SK-N-SH (cell line): ENCODE measurements around the gene TMEM214. TPM values are rescaled to one million over a fixed set of nuclear protein-coding genes. Genes with fewer than 3 reads are reported as not detected.

Experiments used
- CTCF ChIA-PET: fragments of 300-600, 350-600 bp; formaldehyde crosslinking; extraction: SDS; loops from one replicate; lab custom pipeline; 2021; lab: Yijun Ruan, JAX
- POLR2A ChIA-PET: fragments of 350-600 bp; sonication (Branson Sonifier 250); formaldehyde crosslinking; extraction: SDS; loops from one replicate; lab custom pipeline; 2020; ENCODE audit warnings: antibody characterized with exemption, inconsistent platforms; lab: Yijun Ruan, JAX
- DNase-seq: peaks from one replicate; pipeline ENCODE4 v3.0.0; 2012
- H2AFZ ChIP-seq: fragments of 200-600 bp; sonication (generic); 2 replicates; pipeline ENCODE4 v1.8.1; 2016; ENCODE audit warnings: antibody characterized with exemption, mild to moderate bottlenecking, low read depth
- H3F3A ChIP-seq: fragments of 200-600 bp; sonication (generic); replicated peaks from 2 replicates; pipeline ENCODE3; 2016; ENCODE audit warnings: antibody characterized with exemption, mild to moderate bottlenecking; ENCODE audit not compliant: insufficient read depth
- H3K27ac ChIP-seq, 2 experiments: fragments of 200-500 bp in 1 of 2; fragments of 200-600 bp in 1 of 2; sonication (Bioruptor generic) in 1 of 2; sonication (generic), shearing (Covaris generic) in 1 of 2; 2 replicates each; pipeline versions ENCODE4 v1.5.1 to v1.6.1; 2014 to 2016; ENCODE audit warnings: low read depth in 2 of 2, inconsistent platforms in 1 of 2, low read length in 1 of 2, mild to moderate bottlenecking in 1 of 2, mixed read lengths in 1 of 2
- H3K27me3 ChIP-seq: fragments of 200-600 bp; sonication (generic), shearing (Covaris generic); 2 replicates; pipeline ENCODE4 v1.6.1; 2016; ENCODE audit warnings: mixed run types; ENCODE audit not compliant: insufficient read depth
- H3K36me3 ChIP-seq, 2 experiments: fragments of 200-500 bp in 1 of 2; fragments of 200-600 bp in 1 of 2; sonication (Bioruptor generic) in 1 of 2; sonication (generic) in 1 of 2; replicated peaks in 1 of 2; 2 replicates each; pipeline versions ENCODE3 to v1.5.1; 2014 to 2016; ENCODE audit warnings: low read length in 1 of 2, mild to moderate bottlenecking in 1 of 2; ENCODE audit not compliant: insufficient read depth in 2 of 2, control insufficient read depth in 1 of 2
- H3K4me1 ChIP-seq, 2 experiments: fragments of 200-500 bp in 1 of 2; fragments of 200-600 bp in 1 of 2; sonication (Bioruptor generic) in 1 of 2; sonication (generic), shearing (Covaris generic) in 1 of 2; 2 replicates each; pipeline versions ENCODE4 v1.5.1 to v1.6.1; 2014 to 2016; ENCODE audit warnings: low read depth in 1 of 2, low read length in 1 of 2, mixed run types in 1 of 2; ENCODE audit not compliant: insufficient read depth in 2 of 2, control insufficient read depth in 1 of 2
- H3K4me2 ChIP-seq: fragments of 200-600 bp; sonication (generic), shearing (Covaris generic); 2 replicates; pipeline ENCODE4 v1.6.1; 2017; ENCODE audit warnings: mixed run types
- H3K4me3 ChIP-seq, 2 experiments: fragments of 200-500 bp in 1 of 2; fragments of 200-600 bp in 1 of 2; sonication (Bioruptor generic) in 1 of 2; sonication (generic), shearing (Covaris generic) in 1 of 2; 2 replicates each; pipeline versions ENCODE4 v1.5.1 to v1.8.1; 2014 to 2016; ENCODE audit warnings: low read depth in 2 of 2, inconsistent platforms in 1 of 2, low read length in 1 of 2, mild to moderate bottlenecking in 1 of 2, mixed read lengths in 1 of 2, moderate library complexity in 1 of 2
- H3K79me2 ChIP-seq: fragments of 200-600 bp; sonication (generic); 2 replicates; pipeline ENCODE4 v1.8.1; 2017; ENCODE audit warnings: mild to moderate bottlenecking; ENCODE audit not compliant: insufficient read depth
- H3K9ac ChIP-seq: fragments of 200-600 bp; sonication (generic); 2 replicates; pipeline ENCODE4 v1.6.1; 2017; ENCODE audit warnings: mixed run types
- H3K9me2 ChIP-seq: fragments of 200-600 bp; sonication (generic); 2 replicates; pipeline ENCODE4 v1.6.1; 2017; ENCODE audit warnings: mixed run types
- H3K9me3 ChIP-seq: fragments of 200-600 bp; sonication (generic); 2 replicates; pipeline ENCODE4 v1.6.1; 2017; ENCODE audit warnings: mixed run types, mild to moderate bottlenecking, moderate library complexity
- H4K20me1 ChIP-seq: fragments of 200-600 bp; sonication (generic); 2 replicates; pipeline ENCODE4 v1.6.1; 2017; ENCODE audit warnings: mild to moderate bottlenecking, mixed run types; ENCODE audit not compliant: insufficient read depth
- CHD2 ChIP-seq: fragments of 150-350 bp; IDR thresholded peaks from 2 replicates; pipeline ENCODE4 v1.6.1; 2018; ENCODE audit warnings: low read length; ENCODE audit not compliant: partially characterized antibody
- CTCF ChIP-seq: fragments of 200-600 bp; sonication (generic); IDR thresholded peaks from 2 replicates; pipeline ENCODE4 v1.6.1; 2017; ENCODE audit warnings: antibody characterized with exemption, mild to moderate bottlenecking, moderate library complexity
- EP300 ChIP-seq, 2 experiments: IDR thresholded peaks; 2 replicates each; pipeline versions ENCODE4 v1.4.0 to v1.6.1; 2012; ENCODE audit warnings: borderline replicate concordance in 1 of 2, low read depth in 1 of 2, low read length in 1 of 2
- FOSL2 ChIP-seq: IDR thresholded peaks from 2 replicates; pipeline ENCODE4 v1.4.0; 2012; ENCODE audit warnings: low read depth, mild to moderate bottlenecking, moderate library complexity, borderline replicate concordance
- FOXJ3 ChIP-seq: sonication (generic); formaldehyde crosslinking; IDR thresholded peaks from 2 replicates; pipeline ENCODE4 v1.5.1; 2020; ENCODE audit warnings: mild to moderate bottlenecking, missing genetic modification reagents
- FOXM1 ChIP-seq: IDR thresholded peaks from 2 replicates; pipeline ENCODE4 v1.4.0; 2012; ENCODE audit warnings: low read depth, mild to moderate bottlenecking
- GABPA ChIP-seq: IDR thresholded peaks from 2 replicates; pipeline ENCODE4 v1.4.0; 2012; ENCODE audit warnings: low read depth, mild to moderate bottlenecking
- MAX ChIP-seq: IDR thresholded peaks from 2 replicates; pipeline ENCODE4 v1.4.0; 2012; ENCODE audit warnings: low read depth
- MXI1 ChIP-seq: IDR thresholded peaks from 2 replicates; pipeline ENCODE4 v1.6.1; 2012; ENCODE audit warnings: mild to moderate bottlenecking, low read depth, low read length, improper control_type of control experiment
- RAD21 ChIP-seq: IDR thresholded peaks from 2 replicates; pipeline ENCODE4 v1.6.1; 2012; ENCODE audit warnings: mild to moderate bottlenecking, low read length
- RCOR1 ChIP-seq: fragments of 150-350 bp; IDR thresholded peaks from 2 replicates; pipeline ENCODE4 v1.6.1; 2017; ENCODE audit warnings: antibody characterized with exemption, low read length
- REST ChIP-seq: IDR thresholded peaks from 2 replicates; pipeline ENCODE4 v1.6.1; 2012; ENCODE audit warnings: mild to moderate bottlenecking, low read depth, low read length, moderate library complexity
- TAF1 ChIP-seq: IDR thresholded peaks from 2 replicates; pipeline ENCODE4 v1.6.1; 2012; ENCODE audit warnings: low read depth, mild to moderate bottlenecking, low read length, moderate library complexity, borderline replicate concordance
- USF1 ChIP-seq: IDR thresholded peaks from 2 replicates; pipeline ENCODE4 v1.4.0; 2012; ENCODE audit warnings: low read depth, borderline replicate concordance
- USF2 ChIP-seq: fragments of 150-350 bp; IDR thresholded peaks from 2 replicates; pipeline ENCODE4 v1.6.1; 2017; ENCODE audit warnings: antibody characterized with exemption, low read length, low read depth, borderline replicate concordance
- WGBS: methylation state at CpG from one replicate; pipeline ENCODE4 v1.1.6; 2017; ENCODE audit warnings: low lambda C conversion rate; 5-methylcytosine and 5-hydroxymethylcytosine counted together
- polyA plus RNA-seq, 3 experiments: library from polyadenylated mRNA; depleted of rRNA; stranded (reverse); fragments of >200 nt; gene quantifications; 2 replicates each; pipeline ENCODE4 v1.2.3, GENCODE V29; 2012

The TMEM214 gene
- polyA plus RNA-seq, 1 of the 3 experiments (the other 2 are of a cell fraction) = 69.4 TPM

GRCh38 chr2:27079233-27080139 lies 46.7 kb downstream of the TMEM214 start:
- H3K27me3 ChIP-seq = no peaks in the 10 kb centered on the region
- POLR2A ChIA-PET = interaction anchor here (0.6 to 6.7 kb wide), 8 partner anchors 7 to 277 kb away, joined by 3 to 63 read pairs (median 4); partner anchors contain the start of genes AGBL5, ATRAID, GTF3C2 and KHK
- H3K9me3 ChIP-seq = no peaks in the 10 kb centered on the region
- peaks cover 31 to 68% of the 10 kb centered on the region in 2 experiments for H3K4me1 ChIP-seq
- H3K9ac ChIP-seq = peak overlapping the region; percentile 83
- H4K20me1 ChIP-seq = peaks cover 16% of the 10 kb centered on the region; the same call in 1 of the 2 replicates
- H3K79me2 ChIP-seq = peaks cover 32% of the 10 kb centered on the region
- H3K27ac ChIP-seq = peak overlapping the region; percentile 79 to 99
- no peak overlapping the region for H2AFZ ChIP-seq
- H3K4me2 ChIP-seq = peak overlapping the region; percentile 100
- 34% methylated on average over 13 of the region's 14 CpGs for WGBS
- H3K4me3 ChIP-seq = peak overlapping the region; percentile 79 to 93
- H3K9me2 ChIP-seq = no peaks in the 10 kb centered on the region
- peaks cover 17% of the 10 kb centered on the region for H3F3A ChIP-seq
- peaks cover 16 to 31% of the 10 kb centered on the region in 2 experiments for H3K36me3 ChIP-seq
- TF ChIP-seq MXI1 (0 out of 2 replicates have a peak, but pooled peaks have one; percentile 22), CHD2 (peak; percentile 14), TAF1 (no peak), MAX (no peak), REST (no peak), RCOR1 (no peak), FOXJ3 (0 out of 2 replicates have a peak, but pooled peaks have one; percentile 32)
- peak; percentile 57 for DNase-seq
- CTCF ChIA-PET = interaction anchor here (0.9 to 14.6 kb wide), 16 partner anchors 8 to 233 kb away, joined by 3 to 227 read pairs (median 7); partner anchors contain the start of genes AGBL5, OST4 and TMEM214

- DNase-seq = no peak
- no peak overlapping the region for H2AFZ ChIP-seq
- CTCF ChIA-PET = interaction anchor here (0.9 to 14.6 kb wide), 8 partner anchors 10 to 231 kb away, joined by 4 to 227 read pairs (median 13); partner anchors contain the start of genes AGBL5 and OST4
- TF ChIP-seq CHD2 (no peak), EP300 (IDR thresholded peaks at IDR 0.05; ENCODE audit: borderline replicate concordance in 1 of 2, low read depth in 1 of 2, low read length in 1 of 2) (no peak), CTCF (no peak), RAD21 (no peak), USF2 (no peak), USF1 (no peak), FOXM1 (no peak), TAF1 (no peak), FOSL2 (no peak), GABPA (no peak), MXI1 (no peak; the same call in 1 of the 2 replicates)
Measured at GRCh38 chr2:27080140-27080469, 47.3 kb downstream of the TMEM214 start.

More at GRCh38 chr2:27080140-27080469, 47.3 kb downstream of the TMEM214 start:
- POLR2A ChIA-PET = interaction anchor here (0.5 to 6.7 kb wide), 3 partner anchors 7 to 29 kb away, joined by 3 to 63 read pairs (median 42); partner anchors contain the start of genes AGBL5 and OST4
- peaks cover 25 to 64% of the 10 kb centered on the region in 2 experiments for H3K4me1 ChIP-seq
- no peaks in the 10 kb centered on the region for H3K27me3 ChIP-seq
- H3K9me2 ChIP-seq = no peaks in the 10 kb centered on the region
- WGBS = 65% methylated on average over 7 of the region's 7 CpGs
- peak overlapping the region; percentile 83; the same call in 1 of the 2 replicates for H3K9ac ChIP-seq
- H3K27ac ChIP-seq = peak overlapping the region; percentile 79 to 99; a peak in 3 of 4 replicates
- peaks cover 32% of the 10 kb centered on the region for H3K79me2 ChIP-seq
- peaks cover 16% of the 10 kb centered on the region; the same call in 1 of the 2 replicates for H4K20me1 ChIP-seq
- peaks cover 17% of the 10 kb centered on the region for H3F3A ChIP-seq
- peaks cover 16 to 37% of the 10 kb centered on the region in 2 experiments for H3K36me3 ChIP-seq
- H3K9me3 ChIP-seq = no peaks in the 10 kb centered on the region
- H3K4me3 ChIP-seq = peak overlapping the region; percentile 79 to 93
- peak overlapping the region; percentile 100 for H3K4me2 ChIP-seq
